Stimulated activated CD8-positive, alpha-beta memory T cell treated with anti-CD3 and anti-CD28 coated beads, Interleukin-12 subunit alpha, Interleukin-12 subunit beta, amount 100 ng/mL, for 24 hours (primary cell): ENCODE measurements around the gene CPOX.
"Not testable (repeated sequence)": the region's sequence is repeated elsewhere in the genome, so short reads cannot be mapped to it uniquely, and the experiment has no call there.

Experiments
- DNase-seq: peaks from one replicate; pipeline ENCODE4 v3.0.0-alpha.2; 2020; ENCODE audit errors: extremely low read depth

CPOX gene

DNA sequence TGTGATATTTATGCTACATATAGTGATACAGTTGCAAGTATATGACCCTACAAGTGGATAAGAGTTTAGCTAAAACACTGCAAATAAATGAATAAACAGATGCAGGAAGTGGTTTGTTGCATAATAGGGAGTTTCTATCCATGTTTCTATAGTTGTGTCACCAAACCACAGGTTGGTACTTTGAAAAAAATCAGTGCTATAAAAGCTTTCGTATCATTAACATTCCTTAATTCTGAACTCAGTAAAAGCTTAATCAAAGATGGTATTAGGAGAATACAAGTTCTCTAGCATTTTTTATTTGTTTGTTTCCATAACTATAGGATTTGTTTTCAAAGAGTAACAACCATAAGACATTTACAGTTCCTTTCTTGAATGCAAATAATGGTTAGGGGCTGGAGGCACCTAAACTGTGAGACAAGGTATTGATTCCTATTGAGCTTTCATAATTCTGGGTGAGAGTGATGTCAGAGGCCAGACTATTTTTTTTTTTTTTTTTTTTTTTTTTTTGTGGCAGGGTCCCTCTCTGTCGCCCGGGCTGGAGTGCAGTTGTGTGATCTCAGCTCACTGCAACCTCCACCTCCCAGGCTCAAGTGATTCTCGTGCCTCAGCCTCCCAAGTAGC is 29.6 kb downstream of the CPOX start:
- no peak for DNase-seq

GRCh38 chr3:98561727-98562521 is 31.5 kb downstream of the CPOX start:
- DNase-seq, result no peak

DNA sequence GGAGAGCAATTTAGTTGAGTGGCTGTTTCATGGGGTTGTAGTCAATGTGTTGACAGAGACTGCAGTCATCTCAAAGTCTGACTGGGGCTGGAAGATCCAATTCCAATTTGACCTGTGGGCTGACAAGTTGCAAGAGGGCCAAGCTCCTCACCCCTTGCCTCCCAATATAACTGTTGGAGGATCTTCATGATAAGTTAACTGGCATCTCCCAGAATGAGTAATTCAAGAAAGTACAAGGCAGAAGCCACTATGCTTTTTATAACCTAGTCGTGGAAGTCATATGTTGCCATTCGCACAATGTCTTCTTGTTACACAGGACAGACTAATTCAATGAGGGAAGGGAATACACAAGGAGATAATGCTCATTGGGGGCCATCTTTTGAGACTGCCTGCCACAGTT is 32.5 kb downstream of the CPOX start:
- no peak for DNase-seq

GRCh38 chr3:98559769-98560168 is 33.6 kb downstream of the CPOX start:
- not testable (repeated sequence) for DNase-seq

DNA sequence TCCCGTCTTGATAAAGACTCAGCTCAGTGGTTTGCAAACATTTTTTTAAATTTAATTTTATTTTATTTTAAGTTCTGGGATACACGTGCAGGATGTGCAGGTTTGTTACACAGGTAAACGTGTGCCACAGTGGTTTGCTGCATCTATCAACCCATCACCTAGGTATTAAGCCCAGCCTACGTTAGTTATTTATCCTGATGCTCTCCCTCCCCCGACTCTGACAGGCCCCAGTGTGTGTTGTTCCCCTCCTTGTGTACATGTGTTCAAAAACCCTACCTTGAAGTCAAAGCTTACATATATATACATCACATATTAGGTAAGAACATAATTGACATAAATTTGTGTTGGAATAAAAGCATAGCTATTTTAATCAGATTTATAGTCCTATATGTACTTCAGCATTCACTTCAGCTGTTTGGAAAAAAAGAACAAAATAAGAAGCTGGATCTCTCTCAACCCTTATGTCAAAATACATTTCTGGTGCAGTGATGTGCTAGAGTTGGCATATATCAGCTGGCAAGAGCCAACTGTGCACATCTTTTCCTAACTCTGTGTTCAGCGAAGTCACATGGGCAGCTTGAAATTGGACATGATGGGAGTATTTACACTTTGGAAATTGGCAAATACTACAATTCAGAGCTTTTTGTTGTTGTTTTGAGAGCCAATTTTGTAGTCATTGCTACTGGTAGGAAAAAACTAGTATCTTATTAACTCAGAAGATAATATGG is 35.1 kb downstream of the CPOX start:
- no peak for DNase-seq

DNA sequence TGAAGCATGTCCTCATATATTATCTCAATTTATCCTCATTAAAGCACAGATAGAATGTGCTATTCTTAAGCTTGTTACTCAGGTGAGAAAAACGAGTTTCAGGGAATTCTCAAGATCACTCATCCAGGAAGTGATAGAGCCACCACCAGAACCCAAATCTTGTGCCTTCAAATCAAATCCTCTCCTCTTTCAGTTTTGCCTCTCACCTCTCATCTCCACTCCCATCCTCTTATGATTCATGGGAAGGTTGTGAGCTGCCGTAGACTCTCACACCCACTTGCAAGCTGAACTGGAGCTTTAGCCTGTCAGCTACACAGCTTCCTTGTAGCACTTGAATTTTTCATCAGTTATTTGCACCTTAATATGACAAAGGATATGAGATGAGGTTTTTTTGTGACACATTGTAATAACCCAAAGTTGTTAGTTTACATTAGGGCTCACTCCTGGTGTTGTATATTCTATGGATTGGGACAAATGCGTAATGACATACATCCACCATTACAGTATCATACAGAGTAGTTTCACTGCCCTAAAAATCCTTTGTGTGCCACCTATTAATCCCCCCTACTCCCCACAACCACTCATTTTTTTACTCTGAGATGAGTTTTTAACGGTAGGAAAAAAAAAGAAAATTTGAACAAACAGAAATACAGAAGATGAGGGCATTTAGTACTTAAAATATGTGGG is 35.9 kb downstream of the CPOX start:
- peak; percentile 35 for DNase-seq

- peak; percentile 27 for DNase-seq
Measured at GRCh38 chr3:98556164-98557130, 37.0 kb downstream of the CPOX start.

DNA sequence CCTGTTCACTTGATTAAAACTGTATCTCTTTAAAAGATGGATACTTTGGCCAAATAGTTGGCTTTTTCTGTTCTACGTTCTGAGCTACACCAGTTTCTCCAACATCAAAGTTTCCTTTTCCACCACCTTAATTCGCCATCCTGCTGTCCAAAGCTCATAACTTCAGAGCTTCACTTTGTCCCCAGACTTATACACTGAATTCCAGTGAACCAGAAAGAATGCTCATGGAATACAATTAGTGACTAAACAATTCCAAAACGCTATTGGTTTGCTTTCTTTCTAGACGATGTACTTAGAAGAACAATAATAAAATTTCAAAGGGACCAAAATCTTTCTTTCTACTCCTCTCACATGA is 38.4 kb downstream of the CPOX start:
- no peak for DNase-seq

- no peak for DNase-seq
Measured at GRCh38 chr3:98554580-98554979, 38.8 kb downstream of the CPOX start.

DNA sequence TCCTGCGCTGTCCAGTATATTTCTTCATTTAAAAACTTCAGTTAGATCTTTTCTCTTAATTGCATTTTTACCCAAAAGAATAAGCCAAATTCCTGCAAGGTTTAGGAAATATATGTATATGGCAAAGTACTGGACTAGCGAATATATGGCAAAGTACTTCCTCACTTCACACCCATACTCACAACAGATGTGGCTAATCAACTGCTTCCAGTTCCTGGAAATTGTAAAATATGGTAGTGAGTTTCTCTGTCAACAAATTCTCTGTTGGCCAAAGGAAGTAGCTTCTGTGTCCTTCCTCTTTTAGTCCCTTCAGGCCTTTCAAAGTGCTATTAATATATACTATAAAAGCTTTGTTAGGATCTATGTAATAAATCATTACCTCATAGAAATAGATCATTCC is 39.7 kb downstream of the CPOX start:
- DNase-seq, result no peak

DNA sequence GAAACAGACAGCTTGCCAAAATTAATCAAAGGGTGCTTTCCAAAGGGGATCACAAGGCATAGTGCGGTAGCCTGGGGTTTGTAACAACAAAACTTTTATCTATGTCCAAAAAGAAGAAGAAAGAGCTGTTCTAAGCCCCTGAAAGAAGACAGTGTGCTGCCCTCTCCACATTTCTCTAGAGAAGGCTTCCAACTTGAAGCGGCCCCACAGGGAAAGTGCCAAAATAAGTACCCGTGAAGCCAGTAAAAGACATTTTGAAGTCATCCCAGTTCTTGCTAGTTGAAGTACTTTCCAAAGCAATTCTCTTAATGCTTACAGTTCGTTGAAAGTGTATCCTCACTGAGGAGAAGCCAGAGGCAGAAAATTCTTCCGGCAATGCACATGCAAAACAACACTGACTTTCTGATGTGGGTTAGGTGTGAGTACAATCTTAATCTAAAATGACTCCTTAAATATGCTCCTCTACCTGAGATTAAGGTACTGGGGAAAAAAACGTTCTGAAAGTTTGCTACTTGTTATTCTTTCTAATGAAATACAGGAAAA is 40.3 kb downstream of the CPOX start:
- DNase-seq, result no peak

- no peak for DNase-seq
Measured at GRCh38 chr3:98552232-98553020, 41.0 kb downstream of the CPOX start.

GRCh38 chr3:98551754-98552153 is 41.7 kb downstream of the CPOX start:
- no peak for DNase-seq

GRCh38 chr3:98551236-98551635 is 42.2 kb downstream of the CPOX start:
- no peak for DNase-seq

DNA sequence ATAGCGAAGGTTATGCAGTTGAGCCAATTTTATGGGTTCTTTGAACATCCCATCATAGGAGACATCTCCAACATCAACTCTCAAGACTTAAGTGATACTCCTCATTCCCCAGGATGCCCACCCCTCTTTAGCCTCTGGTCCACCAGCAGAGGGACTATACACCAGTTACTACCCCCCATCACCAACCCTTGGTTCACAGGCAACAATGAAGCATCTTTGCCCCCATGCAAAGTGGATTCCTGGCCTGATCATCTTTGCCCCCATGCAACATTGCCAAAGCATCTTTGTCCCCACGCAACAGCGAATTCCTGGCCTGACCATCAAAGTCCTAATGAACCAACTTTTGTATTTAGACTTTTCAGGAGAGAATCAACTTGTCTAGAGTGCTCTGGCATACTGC is 42.6 kb downstream of the CPOX start:
- no peak for DNase-seq

- no peak for DNase-seq
Measured at GRCh38 chr3:98548544-98548943, 44.9 kb downstream of the CPOX start.

- DNase-seq, result no peak
Measured at GRCh38 chr3:98545940-98546339, 47.5 kb downstream of the CPOX start.

DNA sequence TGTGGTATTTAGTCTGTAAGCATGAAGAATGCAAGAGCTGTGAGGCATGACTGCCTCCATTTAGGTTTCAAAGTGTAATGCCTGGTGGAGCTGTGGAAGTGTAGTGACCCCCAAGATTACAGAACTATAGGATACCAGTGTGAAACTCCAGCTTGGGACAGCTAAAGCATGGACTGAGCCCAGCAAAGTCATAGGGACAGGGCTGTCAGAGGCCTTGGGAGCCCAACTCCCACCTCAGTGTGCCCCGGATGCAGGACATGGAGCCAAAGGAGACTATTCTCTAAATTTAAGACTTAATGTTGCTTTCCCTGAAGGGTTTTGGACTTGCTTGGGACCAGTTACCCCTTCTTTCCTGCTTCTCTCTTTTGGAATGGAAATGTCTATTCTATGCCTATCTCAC is 50.8 kb downstream of the CPOX start:
- no peak for DNase-seq

DNA sequence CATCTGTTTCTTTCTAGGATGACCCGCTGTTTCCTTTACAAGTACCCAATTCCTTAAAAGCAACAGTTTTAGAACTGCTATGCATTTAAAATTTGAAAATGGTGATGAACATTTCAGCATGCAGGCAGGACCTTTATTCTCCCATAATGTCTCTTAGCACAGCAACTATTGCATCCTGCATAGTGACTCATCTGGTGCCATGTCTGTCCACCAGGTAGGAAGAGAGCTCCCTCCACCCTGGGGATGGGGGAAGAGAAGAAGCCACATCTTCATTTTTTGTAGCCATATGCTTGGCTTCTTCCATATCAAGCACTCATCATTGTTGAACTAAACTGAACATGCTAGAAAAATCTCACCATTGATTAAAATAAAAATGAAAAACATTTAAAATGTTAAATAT is 51.7 kb downstream of the CPOX start:
- no peak for DNase-seq

GRCh38 chr3:98540346-98540745 is 53.1 kb downstream of the CPOX start:
- DNase-seq, result no peak
